Left ventricle myocardium inferior (tissue), 1 donor: ENCODE data around the gene TBX15. TPM values are rescaled to one million over a fixed set of nuclear protein-coding genes. Genes with fewer than 3 reads are reported as not detected.

Experiments used
- DNase-seq: peaks from one replicate; pipeline ENCODE4 v3.0.0-alpha.2; 2020
- H3K27ac ChIP-seq: fragments of 200-600 bp; replicated peaks from 2 replicates; pipeline ENCODE4 v1.8.0; 2021
- H3K27me3 ChIP-seq: fragments of 200-600 bp; 2 replicates; pipeline ENCODE4 v1.8.0; 2021; ENCODE audit warnings: low read depth
- H3K36me3 ChIP-seq: fragments of 200-600 bp; 2 replicates; pipeline ENCODE4 v1.8.0; 2021
- H3K4me1 ChIP-seq: fragments of 200-600 bp; 2 replicates; pipeline ENCODE4 v1.8.0; 2021
- H3K4me3 ChIP-seq: fragments of 200-600 bp; 2 replicates; pipeline ENCODE4 v1.8.0; 2021; ENCODE audit warnings: mild to moderate bottlenecking, moderate library complexity
- H3K9me3 ChIP-seq: fragments of 200-600 bp; replicated peaks from 2 replicates; pipeline ENCODE4 v1.8.0; 2021
- intact Hi-C: fragments of 100-400 bp; cut with micrococcal nuclease; formaldehyde crosslinking; loops from one replicate; pipeline ENCODE4 v1.11.0; 2022
- total RNA-seq: library from RNA; stranded (reverse); fragmentation: NEBNext Ultra II Directional; extraction: Animal tissue kit (Norgen Biotek cat#: 25700); gene quantifications from one replicate; pipeline ENCODE4 v1.2.1, GENCODE V29; 2021
- TF ChIP-seq, protein P1 (sequence below): fragments of 200-600 bp; IDR thresholded peaks from 2 replicates; pipeline ENCODE4 v1.8.0; 2021; ENCODE audit warnings: antibody characterized with exemption, mild to moderate bottlenecking, borderline replicate concordance
- donor health status: DM: no; HTN: yes; CAD: no; lungs with severe emphysema.

Gene TBX15
- total RNA-seq, 1 donor from 2014 or later, result 0.63 TPM

GRCh38 chr1:118977600-118977999, 10.5 kb downstream of the TBX15 start:
- Histone ChIP-seq H3K9me3 (no peaks in the 10 kb centered on the region), H3K27me3 (peaks cover 97% of the 10 kb centered on the region), H3K4me1 (peaks cover 8% of the 10 kb centered on the region), H3K36me3 (no peaks in the 10 kb centered on the region), H3K27ac (no peak overlapping the region), H3K4me3 (no peak overlapping the region)
- intact Hi-C loops, result no loop called here
- TF ChIP-seq, protein P1, sequence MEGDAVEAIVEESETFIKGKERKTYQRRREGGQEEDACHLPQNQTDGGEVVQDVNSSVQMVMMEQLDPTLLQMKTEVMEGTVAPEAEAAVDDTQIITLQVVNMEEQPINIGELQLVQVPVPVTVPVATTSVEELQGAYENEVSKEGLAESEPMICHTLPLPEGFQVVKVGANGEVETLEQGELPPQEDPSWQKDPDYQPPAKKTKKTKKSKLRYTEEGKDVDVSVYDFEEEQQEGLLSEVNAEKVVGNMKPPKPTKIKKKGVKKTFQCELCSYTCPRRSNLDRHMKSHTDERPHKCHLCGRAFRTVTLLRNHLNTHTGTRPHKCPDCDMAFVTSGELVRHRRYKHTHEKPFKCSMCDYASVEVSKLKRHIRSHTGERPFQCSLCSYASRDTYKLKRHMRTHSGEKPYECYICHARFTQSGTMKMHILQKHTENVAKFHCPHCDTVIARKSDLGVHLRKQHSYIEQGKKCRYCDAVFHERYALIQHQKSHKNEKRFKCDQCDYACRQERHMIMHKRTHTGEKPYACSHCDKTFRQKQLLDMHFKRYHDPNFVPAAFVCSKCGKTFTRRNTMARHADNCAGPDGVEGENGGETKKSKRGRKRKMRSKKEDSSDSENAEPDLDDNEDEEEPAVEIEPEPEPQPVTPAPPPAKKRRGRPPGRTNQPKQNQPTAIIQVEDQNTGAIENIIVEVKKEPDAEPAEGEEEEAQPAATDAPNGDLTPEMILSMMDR, result no peak
- no peak for DNase-seq

- no peak for DNase-seq
- Histone ChIP-seq H3K4me1 (peaks cover 4% of the 10 kb centered on the region), H3K27me3 (peaks cover 97% of the 10 kb centered on the region), H3K4me3 (no peak overlapping the region), H3K27ac (no peak overlapping the region), H3K9me3 (no peaks in the 10 kb centered on the region), H3K36me3 (no peaks in the 10 kb centered on the region)
- TF ChIP-seq, protein P1, result no peak
- intact Hi-C loops, result no loop called here
These were observed 13.5 kb downstream of the TBX15 start for GRCh38 chr1:118974661-118975060.

DNA sequence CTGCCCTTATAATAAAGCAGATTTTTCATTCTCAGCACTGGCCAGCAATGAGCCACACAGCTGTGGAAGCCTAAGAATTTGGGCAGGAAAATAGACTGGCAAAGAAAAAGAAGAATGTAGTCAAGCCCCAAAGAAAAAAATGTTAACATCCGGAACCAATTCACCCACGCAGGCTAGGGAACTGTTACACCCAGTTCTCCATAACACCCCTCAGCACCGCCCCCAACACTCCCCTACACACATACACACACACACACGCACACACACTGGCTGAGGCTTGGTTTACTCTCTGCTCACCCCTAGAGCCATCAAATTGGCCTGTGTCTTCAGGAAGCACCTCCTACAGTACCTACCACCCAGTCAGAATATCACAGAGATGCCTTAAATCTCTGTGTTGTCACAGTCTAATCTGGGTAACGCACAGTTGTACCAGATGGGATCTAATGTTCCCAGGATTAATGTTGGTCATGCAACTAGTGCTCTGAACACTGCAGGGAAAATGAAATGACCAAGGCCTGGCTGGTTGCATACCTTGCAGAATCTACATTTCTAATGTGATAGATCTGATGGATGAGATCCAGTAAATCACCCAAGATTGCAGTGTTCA, 14.5 kb downstream of the TBX15 start:
- Histone ChIP-seq H3K36me3 (no peaks in the 10 kb centered on the region), H3K27ac (no peak overlapping the region), H3K4me1 (no peaks in the 10 kb centered on the region), H3K9me3 (no peaks in the 10 kb centered on the region), H3K4me3 (no peak overlapping the region), H3K27me3 (peaks cover 95% of the 10 kb centered on the region)
- DNase-seq, result no peak
- intact Hi-C loops, result no loop called here
- TF ChIP-seq, protein P1, result no peak

GRCh38 chr1:118973032-118973431, 15.1 kb downstream of the TBX15 start:
- H3K4me1 ChIP-seq, result no peaks in the 10 kb centered on the region
- TF ChIP-seq, protein P1, result no peak
- no peaks in the 10 kb centered on the region for H3K9me3 ChIP-seq
- no peaks in the 10 kb centered on the region for H3K36me3 ChIP-seq
- intact Hi-C loops, result no loop called here
- H3K27me3 ChIP-seq, result peaks cover 93% of the 10 kb centered on the region
- no peak overlapping the region for H3K4me3 ChIP-seq
- no peak for DNase-seq
- no peak overlapping the region for H3K27ac ChIP-seq

- H3K27me3 ChIP-seq, result peaks cover 67% of the 10 kb centered on the region
- no peak for DNase-seq
- no peak overlapping the region for H3K4me3 ChIP-seq
- intact Hi-C loops, result no loop called here
- no peak overlapping the region for H3K27ac ChIP-seq
- TF ChIP-seq, protein P1, result no peak
- H3K36me3 ChIP-seq, result no peaks in the 10 kb centered on the region
- no peaks in the 10 kb centered on the region for H3K4me1 ChIP-seq
- no peaks in the 10 kb centered on the region for H3K9me3 ChIP-seq
These were observed 17.7 kb downstream of the TBX15 start for GRCh38 chr1:118970451-118970850.
